Kidney epithelial cell (primary cell): Measurements from ENCODE around the gene RAD51B. TPM values are rescaled to one million over a fixed set of nuclear protein-coding genes. Genes with fewer than 3 reads are reported as not detected.

Source experiments
- DNase-seq: peaks from one replicate; pipeline ENCODE4 v3.0.0-alpha.2; 2010; ENCODE audit warnings: low read depth
- H3K27me3 ChIP-seq: 2 replicates; pipeline ENCODE4 v1.6.0; 2011; ENCODE audit warnings: low read length; ENCODE audit not compliant: control insufficient read depth, insufficient read depth
- H3K36me3 ChIP-seq: 2 replicates; pipeline ENCODE4 v1.5.1; 2011; ENCODE audit warnings: low read length; ENCODE audit not compliant: control insufficient read depth, insufficient read depth
- H3K4me3 ChIP-seq: 2 replicates; pipeline ENCODE4 v1.5.1; 2011; ENCODE audit warnings: low read depth, mild to moderate bottlenecking, control low read depth, low read length
- total RNA-seq: library from RNA; depleted of rRNA; stranded (reverse); fragments of >200 nt; gene quantifications from 2 replicates; pipeline ENCODE4 v1.2.3, GENCODE V29; 2015
- TF ChIP-seq, protein P1 (sequence below): IDR thresholded peaks from 2 replicates; pipeline ENCODE4 v1.5.1; 2011; ENCODE audit warnings: mild to moderate bottlenecking, moderate library complexity, low read length, control low read depth, inconsistent platforms; ENCODE audit not compliant: insufficient read depth, poor library complexity, severe bottlenecking

Gene RAD51B
- total RNA-seq, 1 donor from 2014 or later = 9.5 TPM

DNA sequence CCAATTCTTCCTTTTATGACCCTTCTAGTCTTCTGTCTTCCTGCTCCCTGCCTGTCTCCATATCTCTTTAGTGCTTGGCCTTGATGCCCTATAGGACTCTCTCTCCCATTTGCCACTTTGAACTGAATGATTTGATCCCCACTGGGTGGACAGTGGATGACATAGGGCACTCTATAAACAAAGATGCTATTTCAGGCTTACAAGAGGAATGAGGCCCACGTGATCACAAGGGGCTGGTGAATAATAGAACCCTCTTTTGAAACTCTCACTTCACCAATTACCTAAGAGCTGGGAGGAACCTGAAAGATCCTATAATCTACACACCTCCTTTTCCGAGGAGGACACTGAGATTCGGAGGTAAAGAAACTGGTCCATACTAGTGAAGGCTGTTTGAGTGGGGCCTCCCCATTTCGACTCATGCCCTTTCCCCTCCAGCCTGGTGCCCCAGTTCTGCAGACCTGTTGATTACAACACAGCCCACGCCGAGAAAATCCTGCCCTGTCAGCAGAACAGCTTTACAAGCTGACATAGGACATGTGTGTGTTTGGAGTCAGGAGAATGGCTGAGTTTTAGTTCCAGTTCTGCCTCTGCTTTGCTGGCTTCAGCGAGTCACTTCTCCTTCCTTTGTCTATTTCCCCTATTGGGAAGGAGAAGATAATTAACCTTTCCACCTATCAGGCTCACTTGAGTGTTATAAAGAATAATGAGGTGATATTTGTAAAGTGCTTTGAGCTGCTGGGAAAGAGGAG is 573.0 kb downstream of the RAD51B start:
- no peak overlapping the region for H3K4me3 ChIP-seq
- H3K36me3 ChIP-seq = no peaks in the 10 kb centered on the region
- H3K27me3 ChIP-seq = no peaks in the 10 kb centered on the region
- TF ChIP-seq, protein P1, sequence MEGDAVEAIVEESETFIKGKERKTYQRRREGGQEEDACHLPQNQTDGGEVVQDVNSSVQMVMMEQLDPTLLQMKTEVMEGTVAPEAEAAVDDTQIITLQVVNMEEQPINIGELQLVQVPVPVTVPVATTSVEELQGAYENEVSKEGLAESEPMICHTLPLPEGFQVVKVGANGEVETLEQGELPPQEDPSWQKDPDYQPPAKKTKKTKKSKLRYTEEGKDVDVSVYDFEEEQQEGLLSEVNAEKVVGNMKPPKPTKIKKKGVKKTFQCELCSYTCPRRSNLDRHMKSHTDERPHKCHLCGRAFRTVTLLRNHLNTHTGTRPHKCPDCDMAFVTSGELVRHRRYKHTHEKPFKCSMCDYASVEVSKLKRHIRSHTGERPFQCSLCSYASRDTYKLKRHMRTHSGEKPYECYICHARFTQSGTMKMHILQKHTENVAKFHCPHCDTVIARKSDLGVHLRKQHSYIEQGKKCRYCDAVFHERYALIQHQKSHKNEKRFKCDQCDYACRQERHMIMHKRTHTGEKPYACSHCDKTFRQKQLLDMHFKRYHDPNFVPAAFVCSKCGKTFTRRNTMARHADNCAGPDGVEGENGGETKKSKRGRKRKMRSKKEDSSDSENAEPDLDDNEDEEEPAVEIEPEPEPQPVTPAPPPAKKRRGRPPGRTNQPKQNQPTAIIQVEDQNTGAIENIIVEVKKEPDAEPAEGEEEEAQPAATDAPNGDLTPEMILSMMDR = no peak
- DNase-seq = no peak

GRCh38 chr14:68393259-68393658 is 573.7 kb downstream of the RAD51B start:
- TF ChIP-seq, protein P1 = no peak
- Histone ChIP-seq H3K36me3 (no peaks in the 10 kb centered on the region), H3K27me3 (no peaks in the 10 kb centered on the region), H3K4me3 (no peak overlapping the region)
- no peak for DNase-seq

DNA sequence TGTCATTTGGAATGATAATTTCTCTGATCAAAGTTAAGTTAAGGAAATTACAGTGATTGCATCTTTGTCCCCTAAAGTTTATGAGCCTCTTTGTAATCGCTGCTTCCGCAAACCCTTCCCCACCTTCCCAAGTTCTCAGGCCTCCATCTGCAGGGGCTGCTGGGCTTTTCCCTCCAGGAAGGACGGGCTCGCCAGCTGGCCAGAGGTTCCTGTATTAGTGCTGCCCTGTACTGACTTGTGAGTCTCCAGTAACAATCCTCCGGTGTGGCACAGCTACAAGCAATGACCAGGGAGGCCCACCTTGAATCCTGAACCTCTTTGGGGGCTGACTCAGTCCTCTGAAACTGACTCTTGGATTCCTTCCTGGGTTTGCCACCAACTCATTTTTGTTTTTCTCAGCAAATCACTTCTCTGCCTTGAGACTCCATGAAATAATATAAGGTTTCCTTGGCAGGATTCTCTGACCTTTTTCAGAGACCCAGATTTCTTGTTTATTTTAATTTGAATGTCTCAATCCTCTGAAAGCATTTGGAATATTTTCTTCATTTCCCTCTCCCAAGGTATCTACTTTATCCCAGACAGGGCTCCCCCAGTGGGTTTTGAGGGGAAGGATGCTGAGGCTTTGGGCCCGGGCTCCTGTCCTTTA is 574.7 kb downstream of the RAD51B start:
- Histone ChIP-seq H3K27me3 (no peaks in the 10 kb centered on the region), H3K36me3 (no peaks in the 10 kb centered on the region), H3K4me3 (no peak overlapping the region)
- TF ChIP-seq, protein P1 = no peak
- DNase-seq = no peak

DNA sequence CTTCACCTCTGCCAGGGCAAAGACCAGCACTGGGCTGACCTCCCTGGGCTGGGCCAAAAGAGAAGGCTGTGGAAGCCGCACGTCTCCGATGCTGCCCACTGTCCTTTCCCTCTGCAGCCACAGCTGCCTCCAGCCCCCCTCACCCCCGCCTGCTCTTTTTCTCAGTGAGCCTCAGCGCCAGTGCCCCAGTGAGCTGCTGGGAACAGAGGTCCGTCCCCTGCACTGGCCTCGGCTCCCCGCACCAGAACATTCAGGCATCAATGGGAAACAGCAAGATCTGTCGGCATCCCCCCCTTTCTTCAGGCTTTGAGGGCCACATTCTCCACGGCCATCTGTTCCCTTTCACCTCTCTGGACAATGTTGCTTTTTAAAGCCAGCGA is 575.2 kb downstream of the RAD51B start:
- no peak for DNase-seq
- no peaks in the 10 kb centered on the region for H3K27me3 ChIP-seq
- H3K36me3 ChIP-seq = no peaks in the 10 kb centered on the region
- H3K4me3 ChIP-seq = no peak overlapping the region
- TF ChIP-seq, protein P1 = no peak

- H3K27me3 ChIP-seq = no peaks in the 10 kb centered on the region
- TF ChIP-seq, protein P1 = no peak
- DNase-seq = no peak
- no peak overlapping the region for H3K4me3 ChIP-seq
- no peaks in the 10 kb centered on the region for H3K36me3 ChIP-seq
Measured at GRCh38 chr14:68395604-68396003, 576.0 kb downstream of the RAD51B start.
